DOHH2 (cell line): ENCODE measurements around the gene LMX1A.

Experiments used
- H3F3A ChIP-seq: fragments of 200-600 bp; sonication (generic), shearing (Covaris generic); 2 replicates; pipeline ENCODE4 v1.6.0; 2016; ENCODE audit warnings: antibody characterized with exemption, mild to moderate bottlenecking; ENCODE audit not compliant: control insufficient read depth, insufficient read depth
- H3K27ac ChIP-seq: fragments of 200-600 bp; sonication (generic); 2 replicates; pipeline ENCODE4 v1.5.1; 2014; ENCODE audit warnings: low read depth, mild to moderate bottlenecking, low read length, moderate library complexity
- H3K27me3 ChIP-seq: fragments of 200-600 bp; sonication (generic); 2 replicates; pipeline ENCODE4 v1.6.1; 2014; ENCODE audit warnings: mild to moderate bottlenecking, low read length, mixed read lengths; ENCODE audit not compliant: control insufficient read depth
- H3K36me3 ChIP-seq: fragments of 200-600 bp; sonication (generic); 2 replicates; pipeline ENCODE4 v1.6.1; 2014; ENCODE audit warnings: mild to moderate bottlenecking, low read length, moderate library complexity, mixed read lengths; ENCODE audit not compliant: control insufficient read depth
- H3K4me1 ChIP-seq: fragments of 200-600 bp; sonication (generic); 2 replicates; pipeline ENCODE4 v1.6.1; 2014; ENCODE audit warnings: mild to moderate bottlenecking, low read length, mixed read lengths; ENCODE audit not compliant: control insufficient read depth
- H3K4me2 ChIP-seq: fragments of 200-600 bp; sonication (generic); 2 replicates; pipeline ENCODE4 v1.6.0; 2014; ENCODE audit warnings: mild to moderate bottlenecking, low read length, moderate library complexity
- H3K4me3 ChIP-seq: fragments of 200-600 bp; sonication (generic); 2 replicates; pipeline ENCODE4 v1.5.1; 2014; ENCODE audit warnings: mild to moderate bottlenecking, low read length, mixed read lengths
- H3K79me2 ChIP-seq: fragments of 200-600 bp; sonication (generic); 2 replicates; pipeline ENCODE4 v1.6.1; 2014; ENCODE audit warnings: mild to moderate bottlenecking, low read length, mixed read lengths; ENCODE audit not compliant: control insufficient read depth
- H3K9me2 ChIP-seq: fragments of 200-600 bp; sonication (generic); replicated peaks from 2 replicates; pipeline ENCODE4 v1.6.1; 2014; ENCODE audit warnings: mild to moderate bottlenecking, low read length, mixed read lengths; ENCODE audit not compliant: control insufficient read depth
- H3K9me3 ChIP-seq: fragments of 200-600 bp; sonication (generic); 2 replicates; pipeline ENCODE4 v1.6.1; 2014; ENCODE audit warnings: antibody characterized with exemption, low read length, mixed read lengths; ENCODE audit not compliant: control insufficient read depth, insufficient read depth
- H4K20me1 ChIP-seq: fragments of 200-600 bp; sonication (generic); 2 replicates; pipeline ENCODE4 v1.6.0; 2014; ENCODE audit warnings: low read depth, mild to moderate bottlenecking, antibody characterized with exemption, low read length, moderate library complexity; ENCODE audit not compliant: control insufficient read depth, insufficient read depth
- CTCF ChIP-seq: fragments of 200-600 bp; sonication (generic); IDR thresholded peaks from one replicate; pipeline ENCODE4 v1.5.1; 2014; ENCODE audit warnings: antibody characterized with exemption, mild to moderate bottlenecking, low read depth, low read length; ENCODE audit not compliant: poor library complexity, severe bottlenecking
- EZH2phosphoT487 ChIP-seq: fragments of 200-600 bp; sonication (generic); IDR thresholded peaks from 2 replicates; pipeline ENCODE4 v1.6.1; 2017; ENCODE audit warnings: borderline replicate concordance, mild to moderate bottlenecking, antibody characterized with exemption, low read length, moderate library complexity, mixed read lengths

The LMX1A gene

GRCh38 chr1:165300400-165300903 is 56.1 kb downstream of the LMX1A start:
- Histone ChIP-seq H3K9me3 (no peaks in the 10 kb centered on the region), H3K4me1 (no peaks in the 10 kb centered on the region), H3K27me3 (no peaks in the 10 kb centered on the region), H3K79me2 (no peaks in the 10 kb centered on the region), H3K4me3 (no peak overlapping the region), H3K9me2 (no peaks in the 10 kb centered on the region), H3K4me2 (no peak overlapping the region), H3K27ac (no peak overlapping the region), H3F3A (no peaks in the 10 kb centered on the region), H4K20me1 (no peaks in the 10 kb centered on the region), H3K36me3 (no peaks in the 10 kb centered on the region)
- no peak for TF ChIP-seq EZH2phosphoT487
- no peak for TF ChIP-seq CTCF

- no peaks in the 10 kb centered on the region for H4K20me1 ChIP-seq
- TF ChIP-seq CTCF (no peak), EZH2phosphoT487 (no peak)
- H3K9me3 ChIP-seq = no peaks in the 10 kb centered on the region
- H3K4me1 ChIP-seq = no peaks in the 10 kb centered on the region
- no peak overlapping the region for H3K4me2 ChIP-seq
- no peaks in the 10 kb centered on the region for H3K36me3 ChIP-seq
- H3K79me2 ChIP-seq = no peaks in the 10 kb centered on the region
- no peak overlapping the region for H3K27ac ChIP-seq
- H3K4me3 ChIP-seq = no peak overlapping the region
- no peaks in the 10 kb centered on the region for H3K27me3 ChIP-seq
- H3K9me2 ChIP-seq = no peaks in the 10 kb centered on the region
- no peaks in the 10 kb centered on the region for H3F3A ChIP-seq
Observed at GRCh38 chr1:165298203-165298820, 58.2 kb downstream of the LMX1A start.

- Histone ChIP-seq H3K27ac (no peak overlapping the region), H3F3A (no peaks in the 10 kb centered on the region)
Observed at GRCh38 chr1:165296205-165296604, 60.3 kb downstream of the LMX1A start.

More at GRCh38 chr1:165296205-165296604, 60.3 kb downstream of the LMX1A start:
- Histone ChIP-seq H3K4me1 (no peaks in the 10 kb centered on the region), H4K20me1 (no peaks in the 10 kb centered on the region), H3K4me2 (no peak overlapping the region), H3K27me3 (no peaks in the 10 kb centered on the region), H3K9me3 (no peaks in the 10 kb centered on the region), H3K36me3 (no peaks in the 10 kb centered on the region), H3K79me2 (no peaks in the 10 kb centered on the region), H3K4me3 (no peak overlapping the region), H3K9me2 (no peaks in the 10 kb centered on the region)
- TF ChIP-seq CTCF (no peak), EZH2phosphoT487 (no peak)
